GM23248 (cell line): ENCODE data around the gene UNC50. TPM values are rescaled to one million over a fixed set of nuclear protein-coding genes. Genes with fewer than 3 reads are reported as not detected.

Experiments used
- DNase-seq: peaks from one replicate; pipeline ENCODE4 v3.0.0-alpha.2; 2015
- H2AFZ ChIP-seq: fragments of 200-600 bp; sonication (generic); 2 replicates; pipeline ENCODE4 v1.6.1; 2016; ENCODE audit warnings: antibody characterized with exemption
- H3F3A ChIP-seq: fragments of 200-600 bp; sonication (generic); 2 replicates; pipeline ENCODE4 v1.6.1; 2016; ENCODE audit warnings: mild to moderate bottlenecking, antibody characterized with exemption, mixed run types; ENCODE audit not compliant: insufficient read depth
- H3K27ac ChIP-seq: fragments of 200-600 bp; sonication (generic); 2 replicates; pipeline ENCODE4 v1.5.1; 2016; ENCODE audit warnings: mild to moderate bottlenecking
- H3K27me3 ChIP-seq: fragments of 200-600 bp; sonication (generic); replicated peaks from 2 replicates; pipeline ENCODE4 v1.6.1; 2016; ENCODE audit warnings: mild to moderate bottlenecking; ENCODE audit not compliant: insufficient read depth
- H3K36me3 ChIP-seq: fragments of 200-600 bp; sonication (generic); 2 replicates; pipeline ENCODE4 v1.6.1; 2016; ENCODE audit warnings: low read depth, mild to moderate bottlenecking
- H3K4me1 ChIP-seq: fragments of 200-600 bp; sonication (generic); 2 replicates; pipeline ENCODE4 v1.6.1; 2016; ENCODE audit warnings: mild to moderate bottlenecking; ENCODE audit not compliant: insufficient read depth
- H3K4me2 ChIP-seq: fragments of 200-600 bp; sonication (generic); one replicate; pipeline ENCODE4 v1.6.1; 2016; ENCODE audit warnings: mild to moderate bottlenecking; ENCODE audit not compliant: unreplicated experiment
- H3K4me3 ChIP-seq: fragments of 200-600 bp; sonication (generic); 2 replicates; pipeline ENCODE4 v1.5.1; 2016; ENCODE audit warnings: mild to moderate bottlenecking
- H3K79me2 ChIP-seq: fragments of 200-600 bp; sonication (generic); 2 replicates; pipeline ENCODE4 v1.6.1; 2016; ENCODE audit warnings: mild to moderate bottlenecking; ENCODE audit not compliant: insufficient read depth
- H3K9ac ChIP-seq: fragments of 200-600 bp; sonication (generic); 2 replicates; pipeline ENCODE4 v1.6.1; 2016; ENCODE audit warnings: mild to moderate bottlenecking
- H3K9me2 ChIP-seq: fragments of 200-600 bp; sonication (generic); 2 replicates; pipeline ENCODE4 v1.6.1; 2016; ENCODE audit warnings: mixed run types, mild to moderate bottlenecking, moderate library complexity; ENCODE audit not compliant: insufficient read depth
- H3K9me3 ChIP-seq: fragments of 200-600 bp; sonication (generic); one replicate; pipeline ENCODE4 v1.6.1; 2017; ENCODE audit warnings: low read depth
- H4K20me1 ChIP-seq: fragments of 200-600 bp; sonication (generic); 2 replicates; pipeline ENCODE4 v1.6.0; 2016; ENCODE audit not compliant: insufficient read depth
- EZH2 ChIP-seq: fragments of 200-600 bp; sonication (generic); IDR thresholded peaks from 2 replicates; pipeline ENCODE4 v1.6.1; 2018; ENCODE audit warnings: antibody characterized with exemption, mild to moderate bottlenecking; ENCODE audit not compliant: insufficient read depth, poor library complexity, severe bottlenecking
- EZH2phosphoT487 ChIP-seq: fragments of 200-600 bp; sonication (generic); IDR thresholded peaks from 2 replicates; pipeline ENCODE4 v1.6.1; 2018; ENCODE audit warnings: antibody characterized with exemption, moderate library complexity, mild to moderate bottlenecking, low read depth; ENCODE audit not compliant: insufficient read depth
- WGBS, 2 experiments: methylation state at CpG; one replicate each; pipeline ENCODE4 v1.1.6; 2015 to 2017; ENCODE audit warnings: low lambda C conversion rate in 2 of 2, low coverage in 1 of 2; ENCODE audit errors: missing lambda C conversion rate in 2 of 2; 5-methylcytosine and 5-hydroxymethylcytosine counted together
- in situ Hi-C: fragments of 300-500 bp; cut with MboI; formaldehyde crosslinking; loops from 2 replicates; pipeline ENCODE4 v1.15.0; 2020
- polyA plus RNA-seq: library from polyadenylated mRNA; unstranded; fragments of >200 nt; fragmentation: Nextera tagmentation; extraction: Ambion mirVana; gene quantifications from 2 replicates; pipeline ENCODE4 v1.2.1, GENCODE V29; 2016
- total RNA-seq: library from RNA; depleted of rRNA; stranded (reverse); fragments of >200 nt; shearing (Covaris generic); gene quantifications from 2 replicates; pipeline ENCODE4 v1.2.3, GENCODE V29; 2014; rRNA removed

Gene UNC50
- 46.0 and 71.8 TPM in 2 replicates for total RNA-seq
- 80.5 and 88.6 TPM in 2 replicates for polyA plus RNA-seq

GRCh38 chr2:98608116-98608961 lies at the start of gene UNC50, which contains the start of gene COA5:
Gene UNC50, plus strand, starts transcription at chr2:98608589. Its CDS starts 1,171 bp downstream, at chr2:98609760.
Gene COA5, minus strand, starts transcription at chr2:98608512. Its CDS starts 107 bp downstream, at chr2:98608405.
- in situ Hi-C loops = loop anchor here (10.0 kb wide), 1 partner anchor 194 kb away; no protein-coding TSS in a partner anchor
- WGBS, 2 experiments = 0 to 1% methylated on average over 81 to 86 of the region's 93 CpGs

DNA sequence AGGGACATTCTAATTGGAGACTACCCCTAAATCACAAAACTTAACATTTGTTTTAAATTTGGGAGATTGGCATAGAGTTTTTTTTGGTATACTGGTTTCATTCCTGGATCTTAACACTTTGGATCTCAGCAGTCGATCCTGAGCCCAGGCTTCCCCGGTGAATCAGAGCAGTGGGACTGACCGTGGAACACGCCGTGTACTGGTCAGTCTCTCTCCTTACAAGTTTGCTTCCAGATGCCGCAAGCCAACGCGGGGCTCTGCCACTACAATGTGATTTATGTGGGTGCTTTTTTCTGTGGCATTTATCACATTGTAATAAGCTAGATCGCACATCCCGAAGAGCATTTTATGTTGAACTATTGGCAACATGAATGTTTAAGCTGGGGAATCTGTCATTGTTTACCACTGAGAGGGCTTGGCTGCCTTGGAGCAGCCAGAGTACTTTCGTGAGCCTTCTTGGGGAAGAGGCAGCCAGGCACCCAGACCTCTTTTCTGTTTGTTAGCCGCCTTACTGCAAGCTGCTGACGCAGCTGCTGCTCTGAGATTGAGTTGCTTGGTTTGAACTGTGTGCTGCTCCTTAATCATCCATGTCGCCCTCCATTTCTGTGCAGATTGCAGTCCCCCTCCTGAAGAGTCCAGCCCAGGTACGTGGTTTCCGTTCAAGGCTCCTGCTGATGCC lies 49.4 kb upstream of the UNC50 start:
- no peaks in the 10 kb centered on the region for H4K20me1 ChIP-seq
- peaks cover 10% of the 10 kb centered on the region for H3K4me1 ChIP-seq
- WGBS, 2 experiments = 84 to 91% methylated on average over 16 of the region's 16 CpGs
- no peak for DNase-seq
- no peaks in the 10 kb centered on the region for H3K36me3 ChIP-seq
- H3K9ac ChIP-seq = no peak overlapping the region
- no peaks in the 10 kb centered on the region for H3K9me2 ChIP-seq
- H3K4me3 ChIP-seq = no peak overlapping the region
- no peaks in the 10 kb centered on the region for H3K79me2 ChIP-seq
- no peaks in the 10 kb centered on the region for H3K9me3 ChIP-seq
- in situ Hi-C loops = no loop called here
- no peak overlapping the region for H3K27ac ChIP-seq
- no peak overlapping the region for H2AFZ ChIP-seq
- TF ChIP-seq EZH2 (no peak), EZH2phosphoT487 (no peak)
- H3K4me2 ChIP-seq = no peak overlapping the region
- no peaks in the 10 kb centered on the region for H3K27me3 ChIP-seq
- peaks cover 12% of the 10 kb centered on the region for H3F3A ChIP-seq

More at GRCh38 chr2:98608116-98608961, at the start of gene UNC50, which contains the start of gene COA5:
- H3K4me2 ChIP-seq = peak within 1 kb of the TSS; percentile 99
- no peaks in the 10 kb centered on the region for H3K9me2 ChIP-seq
- no peak for TF ChIP-seq EZH2phosphoT487
- no peak for TF ChIP-seq EZH2
- H3F3A ChIP-seq = 0 out of 2 replicates have a peak, but pooled peaks cover 5% of the 10 kb centered on the region
- H3K9me3 ChIP-seq = no peaks in the 10 kb centered on the region
- peak within 1 kb of the TSS; percentile 93 for H3K27ac ChIP-seq
- H3K4me3 ChIP-seq = peak within 1 kb of the TSS; percentile 87
- no peaks in the 10 kb centered on the region for H3K27me3 ChIP-seq
- peaks cover 27% of the 10 kb centered on the region for H3K4me1 ChIP-seq
- peak within 1 kb of the TSS; percentile 97 for H2AFZ ChIP-seq
- H4K20me1 ChIP-seq = no peaks in the 10 kb centered on the region
- DNase-seq = peak; percentile 96
- peaks cover 21% of the 10 kb centered on the region for H3K36me3 ChIP-seq
- H3K79me2 ChIP-seq = peaks cover 98% of the 10 kb centered on the region
- H3K9ac ChIP-seq = peak within 1 kb of the TSS; percentile 99

DNA sequence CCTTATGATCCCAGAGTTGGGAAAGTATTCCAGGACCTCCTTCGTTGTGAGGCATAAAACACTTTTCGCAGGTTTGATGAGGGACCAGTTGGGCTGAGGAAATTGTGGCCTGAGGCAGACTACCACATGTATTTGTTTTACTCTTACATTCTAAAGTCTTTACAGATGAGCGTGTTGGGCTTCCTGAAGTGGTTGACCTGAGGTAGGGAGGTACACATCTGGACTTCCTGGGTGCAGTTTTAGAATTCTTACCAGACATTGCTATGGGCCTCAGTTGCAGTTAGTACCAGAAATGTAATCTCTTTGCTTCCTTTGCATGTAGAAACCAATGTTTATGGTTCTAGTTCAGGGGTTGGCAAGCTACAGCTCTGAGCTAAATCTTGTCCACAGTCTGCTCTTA lies 48.8 kb upstream of the UNC50 start:
- H3K4me1 ChIP-seq = peaks cover 10% of the 10 kb centered on the region
- H4K20me1 ChIP-seq = no peaks in the 10 kb centered on the region
- peaks cover 12% of the 10 kb centered on the region for H3F3A ChIP-seq
- no peak overlapping the region for H2AFZ ChIP-seq
- DNase-seq = no peak
- H3K79me2 ChIP-seq = no peaks in the 10 kb centered on the region
- TF ChIP-seq EZH2phosphoT487 = no peak
- no peak for TF ChIP-seq EZH2
- H3K9me2 ChIP-seq = no peaks in the 10 kb centered on the region
- peak overlapping the region; percentile 64 for H3K4me2 ChIP-seq
- WGBS, 2 experiments = 98% methylated on average over 3 of the region's 3 CpGs
- in situ Hi-C loops = no loop called here
- no peaks in the 10 kb centered on the region for H3K27me3 ChIP-seq
- no peak overlapping the region for H3K4me3 ChIP-seq
- H3K9ac ChIP-seq = 0 out of 2 replicates have a peak overlapping the region, but pooled peaks have one; percentile 11
- H3K36me3 ChIP-seq = no peaks in the 10 kb centered on the region
- H3K27ac ChIP-seq = peak overlapping the region; percentile 59
- no peaks in the 10 kb centered on the region for H3K9me3 ChIP-seq

DNA sequence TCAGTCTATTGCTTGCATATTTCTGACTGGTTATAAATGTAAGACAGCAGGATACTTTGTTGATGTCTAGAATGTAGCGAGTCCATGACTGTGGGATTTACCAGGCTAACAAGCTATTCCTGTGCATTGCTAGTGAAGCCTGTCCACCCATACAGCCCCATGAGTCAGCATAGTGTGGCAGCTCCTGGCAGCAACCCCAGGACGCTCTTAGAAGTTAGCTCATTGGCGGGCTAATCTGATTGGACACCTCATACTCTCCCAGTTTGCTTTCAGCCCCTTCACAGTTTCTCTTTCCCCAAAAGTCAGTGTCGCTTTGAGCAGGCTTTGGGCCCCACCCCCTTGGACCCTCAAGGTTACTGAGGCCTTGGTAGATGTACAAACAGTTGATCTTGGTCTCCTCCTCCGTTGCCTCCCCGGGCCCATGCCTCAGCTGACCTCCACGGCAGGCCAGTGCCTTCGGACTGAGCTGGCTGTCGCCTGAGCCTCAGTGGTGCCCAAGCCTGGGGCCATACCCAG lies 48.1 kb upstream of the UNC50 start:
- H3K36me3 ChIP-seq = no peaks in the 10 kb centered on the region; the same call in 1 of the 2 replicates
- no peaks in the 10 kb centered on the region for H4K20me1 ChIP-seq
- peaks cover 10% of the 10 kb centered on the region for H3K4me1 ChIP-seq
- peak overlapping the region; percentile 59 for H3K27ac ChIP-seq
- TF ChIP-seq EZH2 = no peak
- peak overlapping the region; percentile 64 for H3K4me2 ChIP-seq
- 67 to 70% methylated on average over 9 of the region's 9 CpGs for WGBS, 2 experiments
- no peak overlapping the region for H3K9ac ChIP-seq
- H3K4me3 ChIP-seq = no peak overlapping the region
- H3K9me3 ChIP-seq = no peaks in the 10 kb centered on the region
- no peaks in the 10 kb centered on the region for H3K79me2 ChIP-seq
- peak; percentile 96 for DNase-seq
- H3F3A ChIP-seq = peaks cover 12% of the 10 kb centered on the region
- in situ Hi-C loops = no loop called here
- no peaks in the 10 kb centered on the region for H3K27me3 ChIP-seq
- H3K9me2 ChIP-seq = no peaks in the 10 kb centered on the region
- H2AFZ ChIP-seq = peak overlapping the region; percentile 28
